HG02852 (cell line): Measurements from ENCODE around the gene TCF21.
"Not testable (repeated sequence)": the region's sequence is repeated elsewhere in the genome, so short reads cannot be mapped to it uniquely, and the experiment has no call there.

Experiments
- ATAC-seq: cut with Tn5 transposase; IDR thresholded peaks from one replicate; pipeline ENCODE4 v1.9.1; 2021; ENCODE audit warnings: mild to moderate bottlenecking, moderate library complexity; ENCODE audit not compliant: unreplicated experiment

The TCF21 gene

GRCh38 chr6:133888929-133889556, at the start of gene TCF21:
TCF21 (plus strand) TSS chr6:133889113; CDS start chr6:133889398, 285 bp downstream.
- no peak for ATAC-seq

GRCh38 chr6:133841176-133841575, 47.7 kb upstream of the TCF21 start:
- no peak for ATAC-seq

GRCh38 chr6:133843098-133843497, 45.8 kb upstream of the TCF21 start:
- no peak for ATAC-seq

GRCh38 chr6:133844709-133845108, 44.2 kb upstream of the TCF21 start:
- ATAC-seq = no peak

GRCh38 chr6:133854041-133854363, 34.9 kb upstream of the TCF21 start:
- ATAC-seq = no peak

GRCh38 chr6:133854364-133855275, 34.3 kb upstream of the TCF21 start:
- no peak for ATAC-seq

GRCh38 chr6:133855276-133855990, 33.5 kb upstream of the TCF21 start:
- no peak for ATAC-seq

GRCh38 chr6:133855991-133856370, 32.9 kb upstream of the TCF21 start:
- no peak for ATAC-seq

GRCh38 chr6:133856911-133857310, 32.0 kb upstream of the TCF21 start:
- no peak for ATAC-seq

- ATAC-seq = no peak
These were observed 31.2 kb upstream of the TCF21 start for GRCh38 chr6:133857696-133858095.

GRCh38 chr6:133861337-133861736, 27.6 kb upstream of the TCF21 start:
- not testable (repeated sequence) for ATAC-seq

- ATAC-seq = no peak
These were observed 25.7 kb upstream of the TCF21 start for GRCh38 chr6:133863228-133863627.

- no peak for ATAC-seq
These were observed 23.2 kb upstream of the TCF21 start for GRCh38 chr6:133865680-133866079.

- no peak for ATAC-seq
These were observed 17.8 kb upstream of the TCF21 start for GRCh38 chr6:133871131-133871530.

- ATAC-seq = no peak
These were observed 15.4 kb upstream of the TCF21 start for GRCh38 chr6:133873538-133873937.

GRCh38 chr6:133877116-133877515, 11.8 kb upstream of the TCF21 start:
- no peak for ATAC-seq

GRCh38 chr6:133880006-133880405, 8.9 kb upstream of the TCF21 start:
- no peak for ATAC-seq

- no peak for ATAC-seq
These were observed 8.0 kb upstream of the TCF21 start for GRCh38 chr6:133880896-133881295.

- ATAC-seq = no peak
These were observed 2.7 kb upstream of the TCF21 start for GRCh38 chr6:133886104-133886775.

- no peak for ATAC-seq
These were observed 1.6 kb upstream of the TCF21 start for GRCh38 chr6:133887156-133887879.

GRCh38 chr6:133887880-133888230, 1.1 kb upstream of the TCF21 start:
- ATAC-seq = no peak
